ENCODE data around the gene GP1BB.

- TF ChIP-seq CTCF (IDR thresholded peaks at IDR 0.05; ENCODE audit: extremely low read depth in 1 of 2, insufficient read depth in 1 of 2, low read depth in 1 of 2, low read length in 2 of 2) (no peak), MYC (IDR thresholded peaks at IDR 0.05; ENCODE audit: low read depth, low read length) (no peak), FOS (IDR thresholded peaks at IDR 0.05; ENCODE audit: borderline replicate concordance, insufficient read depth, low read length) (no peak), EZH2 (IDR thresholded peaks at IDR 0.05; ENCODE audit: borderline replicate concordance, low read depth, low read length, severe bottlenecking) (no peak), MAX (IDR thresholded peaks at IDR 0.05; ENCODE audit: insufficient read depth, insufficient read length) (no peak), POLR2A (IDR thresholded peaks at IDR 0.05; ENCODE audit: low read depth, low read length) (no peak), GATA2 (IDR thresholded peaks at IDR 0.05; ENCODE audit: insufficient read depth, insufficient read length, low read depth, low read length) (no peak), POLR2AphosphoS5 (IDR thresholded peaks at IDR 0.05; ENCODE audit: insufficient read depth, low read depth, low read length) (no peak), JUN (IDR thresholded peaks at IDR 0.05; ENCODE audit: borderline replicate concordance, insufficient read depth, insufficient read length, low read depth) (no peak)
Measured at GRCh38 chr22:19741053-19741452, 17.7 kb downstream of the GP1BB start.

Data from endothelial cell of umbilical vein (primary cell).